CD14-positive monocyte (primary cell): ENCODE measurements around the gene ZNF492. TPM values are rescaled to one million over a fixed set of nuclear protein-coding genes. Genes with fewer than 3 reads are reported as not detected.
"Not testable (repeated sequence)": the region's sequence is repeated elsewhere in the genome, so short reads cannot be mapped to it uniquely, and the experiment has no call there.

Experiments
- DNase-seq, 3 donors: peaks; one replicate each; pipeline ENCODE4 v3.0.0-alpha.2; 2011 to 2022
- H2AFZ ChIP-seq: 2 replicates; pipeline ENCODE4 v1.6.0; 2012; ENCODE audit warnings: mild to moderate bottlenecking, low read depth, low read length, inconsistent platforms; ENCODE audit not compliant: insufficient read depth, poor library complexity, severe bottlenecking
- H3K27ac ChIP-seq, 2 donors: 1 replicate in 1 of 2; 2 replicates in 1 of 2; pipeline ENCODE4 v1.5.1; 2012 to 2013; ENCODE audit warnings: low read length in 2 of 2, control low read depth in 1 of 2, inconsistent platforms in 1 of 2, low read depth in 1 of 2, mild to moderate bottlenecking in 1 of 2
- H3K27me3 ChIP-seq, 2 donors: one replicate each; pipeline versions ENCODE4 v1.6.0 to v1.6.1; 2011 to 2013; ENCODE audit warnings: low read length in 2 of 2; ENCODE audit not compliant: control insufficient read depth in 2 of 2, insufficient read depth in 2 of 2
- H3K36me3 ChIP-seq, 2 donors: replicated peaks in 1 of 2; 1 replicate in 1 of 2; 2 replicates in 1 of 2; pipeline versions ENCODE4 v1.5.1 to v1.6.1; 2012 to 2013; ENCODE audit warnings: low read length in 2 of 2, control low read depth in 1 of 2, inconsistent platforms in 1 of 2, mild to moderate bottlenecking in 1 of 2; ENCODE audit not compliant: insufficient read depth in 2 of 2, control insufficient read depth in 1 of 2
- H3K4me1 ChIP-seq, 2 donors: 1 replicate in 1 of 2; 2 replicates in 1 of 2; pipeline versions ENCODE4 v1.5.1 to v1.6.1; 2012 to 2013; ENCODE audit warnings: low read length in 2 of 2, control low read depth in 1 of 2, inconsistent platforms in 1 of 2, mild to moderate bottlenecking in 1 of 2, moderate library complexity in 1 of 2; ENCODE audit not compliant: insufficient read depth in 2 of 2, control insufficient read depth in 1 of 2
- H3K4me2 ChIP-seq: replicated peaks from 2 replicates; pipeline ENCODE3; 2012; ENCODE audit warnings: low read length, moderate library complexity, mild to moderate bottlenecking; ENCODE audit not compliant: poor library complexity, severe bottlenecking; ENCODE audit errors: extremely low read depth
- H3K4me3 ChIP-seq, 3 experiments: fragments of 200-600 bp in 1 of 3; sonication (generic) in 1 of 3; replicated peaks in 1 of 3; 1 replicate in 2 of 3; 2 replicates in 1 of 3; pipeline ENCODE4 v1.5.1; 2011 to 2013; ENCODE audit warnings: low read length in 3 of 3, mild to moderate bottlenecking in 3 of 3, control low read depth in 2 of 3, low read depth in 2 of 3, inconsistent platforms in 1 of 3, moderate library complexity in 1 of 3
- H3K79me2 ChIP-seq: 2 replicates; pipeline ENCODE4 v1.6.0; 2012; ENCODE audit warnings: mild to moderate bottlenecking, control low read depth, inconsistent platforms, low read length, moderate library complexity; ENCODE audit not compliant: insufficient read depth
- H3K9ac ChIP-seq: 2 replicates; pipeline ENCODE4 v1.6.0; 2017; ENCODE audit warnings: low read length, mild to moderate bottlenecking; ENCODE audit not compliant: insufficient read depth, poor library complexity, severe bottlenecking
- H3K9me3 ChIP-seq, 2 donors: replicated peaks in 1 of 2; 1 replicate in 1 of 2; 2 replicates in 1 of 2; pipeline versions ENCODE4 v1.5.1 to v1.6.1; 2012 to 2013; ENCODE audit warnings: low read length in 2 of 2, control low read depth in 1 of 2; ENCODE audit not compliant: control insufficient read depth in 1 of 2, insufficient read depth in 1 of 2
- H4K20me1 ChIP-seq: 2 replicates; pipeline ENCODE4 v1.6.0; 2012; ENCODE audit warnings: mild to moderate bottlenecking, low read length, control low read depth, moderate library complexity; ENCODE audit not compliant: insufficient read depth
- H3K27ac Mint-ChIP-seq, 7 donors: one replicate each; pipeline ENCODE4 v1.8.0; 2020; ENCODE audit warnings: mild to moderate bottlenecking in 7 of 7, mixed read lengths in 7 of 7, moderate library complexity in 6 of 7, inconsistent platforms in 2 of 7
- H3K27me3 Mint-ChIP-seq, 3 donors: one replicate each; pipeline ENCODE4 v1.8.0; 2021 to 2022; ENCODE audit warnings: low read depth in 3 of 3, mild to moderate bottlenecking in 3 of 3, mixed read lengths in 3 of 3, moderate library complexity in 3 of 3, inconsistent platforms in 1 of 3
- H3K36me3 Mint-ChIP-seq, 2 donors: one replicate each; pipeline ENCODE4 v1.8.0; 2020; ENCODE audit warnings: mixed read lengths in 2 of 2, inconsistent platforms in 1 of 2, mild to moderate bottlenecking in 1 of 2
- H3K4me1 Mint-ChIP-seq: one replicate; pipeline ENCODE4 v1.8.0; 2020; ENCODE audit warnings: mild to moderate bottlenecking, mixed read lengths
- H3K4me3 Mint-ChIP-seq, 2 donors: one replicate each; pipeline ENCODE4 v1.8.0; 2020; ENCODE audit warnings: mild to moderate bottlenecking in 2 of 2, mixed read lengths in 2 of 2, moderate library complexity in 1 of 2
- H3K9me3 Mint-ChIP-seq, 7 donors: one replicate each; pipeline ENCODE4 v1.8.0; 2020 to 2022; ENCODE audit warnings: mixed read lengths in 7 of 7, mild to moderate bottlenecking in 6 of 7, moderate library complexity in 6 of 7, inconsistent platforms in 2 of 7
- CTCF ChIP-seq: fragments of 200-600 bp; IDR thresholded peaks from one replicate; pipeline ENCODE4 v1.8.0; 2022; ENCODE audit warnings: antibody characterized with exemption, mild to moderate bottlenecking
- WGBS: methylation state at CpG from one replicate; pipeline ENCODE4 v1.1.5; 2013; ENCODE audit warnings: missing lambda C conversion rate; ENCODE audit not compliant: insufficient coverage; 5-methylcytosine and 5-hydroxymethylcytosine counted together
- intact Hi-C, 2 donors: fragments of 100-400 bp; cut with micrococcal nuclease; formaldehyde crosslinking; loops; one replicate each; pipeline versions ENCODE4 v1.15.0 to v1.15.1; 2023
- polyA plus RNA-seq, 3 donors: library from polyadenylated mRNA; depleted of rRNA in 1 of 3; unstranded in 2 of 3; stranded (reverse) in 1 of 3; fragments of 300-500 nt in 2 of 3; fragments of >200 nt in 1 of 3; fragmentation: Illumina TruSeq in 2 of 3; gene quantifications; 1 replicate in 2 of 3; 2 replicates in 1 of 3; pipeline ENCODE4 v1.2.3, GENCODE V29; 2012 to 2021

Gene ZNF492
- polyA plus RNA-seq, 3 donors = 0.01 TPM; not detected in 2

GRCh38 chr19:22628401-22628800 lies 5.7 kb upstream of the ZNF492 start:
- WGBS = 89% methylated on average over 3 of the region's 6 CpGs
- DNase-seq = no peak
- TF ChIP-seq CTCF = no peak
- intact Hi-C loops = no loop called here
- Histone ChIP-seq H3K4me3 (no peak overlapping the region), H3K9ac (no peak overlapping the region), H3K27me3 (peaks cover 0 to 6% of the 10 kb centered on the region in 2 donors), H3K27ac (no peak overlapping the region), H3K9me3 (peaks cover 30 to 76% of the 10 kb centered on the region in 2 donors), H2AFZ (no peak overlapping the region), H4K20me1 (no peaks in the 10 kb centered on the region), H3K4me2 (no peak overlapping the region), H3K4me1 (peaks cover 0 to under 1% of the 10 kb centered on the region in 2 donors), H3K79me2 (no peaks in the 10 kb centered on the region), H3K36me3 (no peaks in the 10 kb centered on the region)
- Mint-ChIP-seq H3K27me3 (peaks cover 7 to 10% (median 8%) of the 10 kb centered on the region in 3 donors), H3K9me3 (peaks cover 30 to 76% (median 67%) of the 10 kb centered on the region in 7 donors), H3K27ac (no peak overlapping the region), H3K36me3 (no peaks in the 10 kb centered on the region), H3K4me3 (no peak overlapping the region), H3K4me1 (peaks cover 2% of the 10 kb centered on the region)

GRCh38 chr19:22634450-22634827 lies 315 bp downstream of the ZNF492 start:
- Histone ChIP-seq H3K27ac (no peak overlapping the region), H3K4me2 (peak overlapping the region; percentile 79)
- H3K27ac Mint-ChIP-seq = peak overlapping the region in 3 of 7 donors; percentile 50 to 69 (median 64)

DNA sequence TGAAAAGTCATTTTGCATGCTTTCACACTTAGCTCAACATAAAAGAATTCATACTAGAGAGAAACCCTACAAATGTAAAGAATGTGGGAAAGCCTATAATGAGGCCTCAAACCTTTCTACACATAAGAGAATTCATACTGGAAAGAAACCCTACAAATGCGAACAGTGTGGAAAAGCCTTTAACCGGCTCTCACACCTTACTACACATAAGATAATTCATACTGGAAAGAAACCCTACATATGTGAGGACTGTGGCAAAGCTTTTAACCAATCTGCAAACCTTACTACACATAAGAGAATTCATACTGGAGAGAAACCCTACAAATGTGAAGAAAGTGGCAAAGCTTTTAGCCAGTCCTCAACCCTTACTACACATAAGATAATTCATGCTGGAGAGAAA lies 51.4 kb downstream of the ZNF492 start:
- H3K4me3 ChIP-seq, H4K20me1 ChIP-seq, H2AFZ ChIP-seq, H3K27ac ChIP-seq, H3K4me1 ChIP-seq, H3K27me3 ChIP-seq, intact Hi-C loops, H3K27me3 Mint-ChIP-seq, H3K4me3 Mint-ChIP-seq, H3K36me3 Mint-ChIP-seq, H3K9ac ChIP-seq, H3K4me1 Mint-ChIP-seq, DNase-seq, H3K4me2 ChIP-seq, H3K27ac Mint-ChIP-seq, H3K36me3 ChIP-seq, H3K79me2 ChIP-seq: not testable (repeated sequence)
- peaks cover 3 to 53% (median 41%) of the 10 kb centered on the region in 7 donors for H3K9me3 Mint-ChIP-seq
- 80% methylated on average over 1 of the region's 2 CpGs for WGBS
- peaks cover 35 to 60% of the 10 kb centered on the region in 2 donors for H3K9me3 ChIP-seq

More at GRCh38 chr19:22634450-22634827, 315 bp downstream of the ZNF492 start:
- peaks cover 7% of the 10 kb centered on the region for H3K79me2 ChIP-seq
- DNase-seq = no peak
- intact Hi-C loops = no loop called here
- H2AFZ ChIP-seq = peak overlapping the region; percentile 86
- no peaks in the 10 kb centered on the region for H3K27me3 ChIP-seq
- 0% methylated on average over 16 of the region's 24 CpGs for WGBS
- peaks cover 14 to 46% of the 10 kb centered on the region in 2 donors for H3K9me3 ChIP-seq
- no peaks in the 10 kb centered on the region for H4K20me1 ChIP-seq
- peaks cover 7 to 10% of the 10 kb centered on the region in 2 donors for H3K4me1 ChIP-seq
- H3K4me3 Mint-ChIP-seq = peak overlapping the region; percentile 93 to 95
- H3K9ac ChIP-seq = peak overlapping the region; percentile 56
- peaks cover 3 to 4% (median 4%) of the 10 kb centered on the region in 3 donors for H3K27me3 Mint-ChIP-seq
- peak overlapping the region; percentile 49 to 80 (median 59) for H3K4me3 ChIP-seq
- peaks cover 15% of the 10 kb centered on the region for H3K4me1 Mint-ChIP-seq
- H3K36me3 Mint-ChIP-seq = peaks cover 0 to 2% of the 10 kb centered on the region in 2 donors
- H3K9me3 Mint-ChIP-seq = peaks cover 8 to 66% (median 42%) of the 10 kb centered on the region in 7 donors
- H3K36me3 ChIP-seq = no peaks in the 10 kb centered on the region
- no peak for TF ChIP-seq CTCF
